Measurements from ENCODE around the gene LRRC23.
"Not testable (repeated sequence)": the region's sequence is repeated elsewhere in the genome, so short reads cannot be mapped to it uniquely, and the experiment has no call there.

Gene LRRC23

DNA sequence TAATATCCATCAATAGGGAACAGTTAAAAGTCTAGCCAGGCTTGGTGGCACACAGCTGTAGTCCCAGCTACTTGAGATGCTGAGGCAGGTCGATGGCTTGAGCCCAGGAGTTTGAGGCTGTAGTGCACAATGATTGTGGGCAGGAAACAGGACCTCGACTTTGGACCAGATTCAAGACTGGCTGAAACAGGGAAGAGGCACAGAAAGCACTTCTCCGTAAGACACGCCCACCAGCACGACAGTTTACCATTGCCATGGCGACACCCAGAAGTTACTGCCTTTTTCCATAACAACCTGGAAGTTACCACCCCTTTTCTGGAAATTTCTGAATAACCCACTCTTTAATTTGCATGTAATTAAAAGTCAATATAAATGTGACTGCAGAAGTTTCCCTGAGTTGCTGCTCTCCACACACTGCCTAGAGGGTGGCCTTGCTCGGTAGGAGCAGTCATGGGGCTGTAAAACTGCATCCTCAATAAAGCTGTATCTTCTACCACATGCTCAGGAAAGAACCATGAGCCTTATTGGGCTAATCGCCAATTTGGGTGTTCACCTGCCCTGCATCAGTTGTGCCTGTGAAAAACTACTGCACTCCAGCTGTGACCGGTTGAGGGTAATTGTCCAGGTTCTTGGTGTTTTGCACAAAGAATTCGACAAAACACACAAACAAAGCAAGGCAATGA lies 4.6 kb upstream of the LRRC23 start:
- no peak for DNase-seq (ENCODE audit: low read depth in 2 of 3, low spot score in 2 of 3)

DNA sequence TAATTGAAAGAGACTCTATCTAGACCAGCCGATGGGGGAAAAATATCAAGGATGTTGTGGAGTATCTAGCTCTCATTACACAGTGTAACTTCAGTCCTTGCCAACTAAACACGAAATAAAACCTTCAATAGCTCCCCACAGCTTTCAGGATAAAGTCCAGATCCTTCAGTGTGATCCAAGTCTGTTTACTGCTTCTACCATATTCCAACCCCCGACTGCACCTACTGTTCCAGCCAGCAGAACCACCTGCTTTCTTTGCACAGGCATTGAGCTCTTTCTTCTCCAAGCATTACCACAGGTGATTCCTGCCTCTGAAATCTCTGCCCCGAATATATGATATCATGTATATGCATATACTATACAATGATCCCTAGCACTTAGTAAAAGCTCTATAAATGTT lies 2.2 kb upstream of the LRRC23 start:
- no peak for DNase-seq (ENCODE audit: low read depth in 2 of 3, low spot score in 2 of 3)

DNA sequence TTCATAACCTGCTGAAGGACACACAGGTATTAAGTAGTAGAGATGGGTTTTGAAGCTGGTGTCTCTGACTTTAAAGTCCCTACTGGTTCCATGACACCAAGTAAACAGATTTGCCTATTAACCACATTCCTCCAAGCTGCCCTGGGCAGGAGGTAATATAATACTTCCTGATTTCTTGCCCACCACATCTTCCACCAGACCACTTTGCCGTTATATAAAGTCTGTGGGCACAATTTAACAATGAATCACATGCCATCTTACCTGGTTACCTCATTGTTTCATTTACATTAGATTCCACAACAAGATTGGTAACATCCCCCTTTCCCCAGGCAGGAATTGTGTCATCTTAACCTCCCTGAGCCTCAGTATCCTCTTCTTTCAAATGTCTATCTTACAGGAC lies 900 bp upstream of the LRRC23 start:
- no peak for DNase-seq (ENCODE audit: low read depth in 2 of 3, low spot score in 2 of 3)

DNA sequence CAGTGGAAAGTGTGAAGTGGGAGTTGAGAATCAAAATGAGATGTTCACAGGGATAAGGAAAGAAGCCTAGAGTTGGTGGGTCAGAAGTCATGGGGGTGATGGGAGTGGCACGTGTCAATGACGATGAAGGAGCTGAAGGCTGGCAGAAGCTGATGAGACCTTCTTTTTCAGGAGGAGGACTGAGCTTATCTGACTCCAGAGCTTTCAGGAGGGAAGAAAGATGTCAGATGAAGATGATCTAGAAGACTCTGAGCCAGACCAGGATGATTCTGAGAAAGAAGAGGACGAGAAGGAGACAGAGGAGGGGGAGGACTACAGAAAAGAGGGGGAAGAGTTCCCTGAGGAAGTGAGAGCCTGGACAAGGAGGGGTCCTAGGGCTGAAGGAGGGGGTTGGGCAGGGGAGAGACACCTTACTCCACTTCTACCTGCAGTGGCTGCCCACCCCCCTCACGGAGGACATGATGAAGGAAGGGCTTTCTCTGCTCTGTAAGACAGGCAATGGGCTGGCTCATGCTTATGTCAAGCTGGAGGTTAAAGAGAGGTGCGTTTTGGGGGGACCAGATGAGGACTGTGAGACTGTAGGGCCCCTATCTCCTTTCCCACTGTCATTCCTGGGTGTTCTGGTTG lies 905 bp downstream of the LRRC23 start:
- no peak for DNase-seq (ENCODE audit: low read depth in 2 of 3, low spot score in 2 of 3)

DNA sequence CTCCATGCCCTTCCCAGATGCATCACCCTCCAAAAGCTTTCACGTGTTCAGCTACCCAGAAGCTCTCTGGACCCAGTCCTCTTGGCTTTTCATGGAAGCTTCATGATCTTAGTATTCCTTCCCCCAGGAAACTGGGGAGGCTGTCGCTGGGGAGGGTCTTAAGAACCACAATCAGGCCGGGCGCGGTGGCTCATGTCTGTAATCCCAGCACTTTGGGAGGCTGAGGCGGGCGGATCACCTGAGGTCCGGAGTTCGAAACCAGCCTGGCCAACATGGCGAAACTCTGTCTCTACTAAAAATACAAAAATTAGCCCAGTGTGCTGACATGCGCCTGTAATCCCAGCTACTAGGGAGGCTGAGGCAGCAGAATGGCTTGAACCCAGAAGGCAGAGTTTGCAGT lies 3.5 kb downstream of the LRRC23 start:
- not testable (repeated sequence) for DNase-seq (ENCODE audit: low read depth in 2 of 3, low spot score in 2 of 3)

DNA sequence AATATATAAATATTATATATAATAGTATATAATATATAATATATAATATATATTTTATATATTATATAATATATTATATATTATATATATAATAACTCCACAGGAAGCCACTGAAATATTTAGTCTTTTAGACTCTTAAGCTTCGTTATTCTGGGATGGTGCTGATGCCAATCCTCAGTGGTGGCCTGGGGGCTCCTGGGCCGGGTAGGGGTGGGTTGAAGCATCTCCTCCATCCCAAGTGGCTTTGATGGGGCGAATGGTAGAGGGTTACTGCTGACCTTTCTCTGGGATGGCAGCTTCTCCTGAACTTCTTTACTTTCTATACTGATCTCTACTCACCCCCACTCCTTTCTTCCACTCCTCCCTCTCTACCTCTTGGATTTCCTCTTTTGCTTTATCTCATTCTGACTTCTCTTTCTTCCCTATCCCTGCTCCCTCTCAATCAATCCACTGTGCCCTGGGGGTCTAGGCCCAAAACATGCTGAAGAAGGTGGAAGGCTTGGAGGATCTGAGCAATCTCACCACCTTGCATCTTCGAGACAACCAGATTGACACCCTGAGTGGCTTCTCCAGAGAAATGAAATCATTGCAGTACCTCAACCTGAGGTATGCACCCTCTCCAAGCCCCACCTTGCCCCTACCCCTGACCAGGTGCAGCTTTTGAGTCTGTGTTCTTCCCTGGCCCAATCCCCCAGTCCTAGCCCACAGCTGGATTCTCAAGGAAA lies 5.0 kb downstream of the LRRC23 start:
- DNase-seq (ENCODE audit: low read depth in 2 of 3, low spot score in 2 of 3), result no peak

DNA sequence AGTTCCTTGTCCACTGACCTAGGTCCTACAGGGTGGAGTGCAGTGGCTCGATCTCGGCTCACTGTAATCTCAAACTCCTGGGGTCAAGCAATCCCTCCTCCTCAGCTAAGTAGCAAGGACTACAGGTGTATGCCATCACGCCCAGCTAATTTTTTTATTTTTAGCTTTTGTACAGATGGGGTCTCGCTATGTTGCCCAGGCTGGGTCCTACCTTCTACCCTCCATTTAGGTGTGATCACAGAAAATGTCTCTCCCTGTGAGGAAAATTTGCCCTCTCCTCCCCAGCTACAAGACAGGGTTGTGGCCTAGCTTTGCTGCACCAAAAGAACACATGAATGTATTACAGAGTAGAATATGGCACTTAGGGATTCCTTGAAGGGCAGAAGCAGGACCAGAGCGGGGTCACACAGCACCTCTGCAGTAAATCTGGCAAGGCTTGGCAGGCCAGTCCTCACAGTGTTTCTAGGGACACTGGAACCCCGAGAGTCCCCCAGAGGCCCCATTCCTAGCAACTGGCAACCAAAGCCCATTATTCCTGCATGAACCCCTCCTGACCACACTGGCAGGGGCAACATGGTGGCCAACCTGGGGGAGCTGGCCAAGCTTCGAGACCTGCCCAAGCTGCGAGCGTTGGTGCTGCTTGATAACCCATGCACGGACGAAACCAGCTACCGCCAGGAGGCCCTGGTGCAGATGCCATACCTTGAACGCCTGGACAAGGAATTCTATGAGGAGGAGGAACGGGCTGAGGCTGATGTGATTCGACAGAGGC lies 7.7 kb downstream of the LRRC23 start:
- DNase-seq (ENCODE audit: low read depth in 2 of 3, low spot score in 2 of 3), result no peak

DNA sequence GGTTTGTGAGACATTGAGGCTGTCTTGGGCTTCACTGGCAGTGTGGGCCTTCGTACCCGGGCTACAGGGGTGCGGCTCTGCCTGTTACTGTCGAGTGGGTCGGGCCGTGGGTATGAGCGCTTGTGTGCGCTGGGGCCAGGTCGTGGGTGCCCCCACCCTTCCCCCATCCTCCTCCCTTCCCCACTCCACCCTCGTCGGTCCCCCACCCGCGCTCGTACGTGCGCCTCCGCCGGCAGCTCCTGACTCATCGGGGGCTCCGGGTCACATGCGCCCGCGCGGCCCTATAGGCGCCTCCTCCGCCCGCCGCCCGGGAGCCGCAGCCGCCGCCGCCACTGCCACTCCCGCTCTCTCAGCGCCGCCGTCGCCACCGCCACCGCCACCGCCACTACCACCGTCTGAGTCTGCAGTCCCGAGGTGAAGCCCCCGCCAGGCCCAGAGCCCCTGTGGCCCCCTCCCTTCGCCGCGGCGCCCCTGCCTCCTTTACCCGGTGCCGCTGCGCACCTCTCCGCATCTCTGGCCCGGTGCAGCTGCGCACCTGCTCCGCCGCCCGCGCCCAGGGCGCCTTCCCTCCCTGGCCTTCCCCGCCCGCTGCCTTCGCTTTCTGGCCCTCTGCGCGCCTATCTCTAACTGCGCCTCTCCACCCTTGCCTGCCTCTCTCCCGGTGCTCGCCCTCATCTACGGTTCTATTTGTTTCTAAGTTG lies 9.8 kb downstream of the LRRC23 start, which contains the start of gene ENO2:
Gene ENO2, plus strand, starts transcription at position 335 of the 701 bp plus-strand sequence. CDS start 1,253 bp downstream, outside the sequence.
- peak in 2 of 3 experiments; percentile 59 to 63 for DNase-seq (ENCODE audit: low read depth in 2 of 3, low spot score in 2 of 3)

DNA sequence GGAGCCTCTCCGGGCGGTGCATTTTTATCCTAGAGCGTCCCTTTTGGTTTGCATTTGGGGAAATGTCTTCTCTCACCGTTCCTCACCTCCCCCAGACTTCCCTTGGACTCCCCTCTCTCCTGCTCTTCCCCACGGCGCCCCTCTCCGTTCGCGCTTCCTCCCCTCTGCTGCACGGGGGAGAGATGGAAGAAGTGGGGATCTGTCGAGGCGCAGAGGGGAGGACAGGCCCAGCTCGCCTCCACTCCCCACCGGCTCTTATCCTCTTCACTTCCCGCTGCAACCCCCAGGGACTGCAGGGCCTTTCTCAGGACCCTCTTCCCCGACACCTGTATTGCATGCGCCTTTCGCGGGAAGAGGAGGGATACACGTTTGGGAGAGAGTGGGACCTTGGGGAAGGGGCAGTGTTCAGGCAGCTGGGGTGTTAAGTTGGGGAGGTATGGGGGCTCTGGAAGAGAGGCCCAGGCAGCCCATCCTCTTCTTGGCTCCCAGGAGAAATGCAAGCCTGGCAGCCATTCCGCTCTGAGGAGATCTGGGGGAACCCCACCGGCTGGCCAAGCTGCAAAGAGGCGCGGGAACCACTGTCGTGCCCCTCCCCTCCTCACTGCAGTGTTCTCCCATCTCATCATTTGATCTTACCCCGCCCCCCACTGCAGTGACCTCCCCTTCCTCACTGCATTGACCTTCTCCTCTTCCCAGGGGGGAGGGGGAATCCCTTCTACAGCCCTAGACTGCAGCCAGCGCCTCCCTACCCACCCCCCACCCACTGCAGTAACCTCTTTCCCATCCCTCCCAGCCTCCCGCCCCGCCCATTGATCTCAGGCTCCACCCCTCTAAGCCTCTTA lies 10.5 kb downstream of the LRRC23 start:
- no peak for DNase-seq (ENCODE audit: low read depth in 2 of 3, low spot score in 2 of 3)

DNA sequence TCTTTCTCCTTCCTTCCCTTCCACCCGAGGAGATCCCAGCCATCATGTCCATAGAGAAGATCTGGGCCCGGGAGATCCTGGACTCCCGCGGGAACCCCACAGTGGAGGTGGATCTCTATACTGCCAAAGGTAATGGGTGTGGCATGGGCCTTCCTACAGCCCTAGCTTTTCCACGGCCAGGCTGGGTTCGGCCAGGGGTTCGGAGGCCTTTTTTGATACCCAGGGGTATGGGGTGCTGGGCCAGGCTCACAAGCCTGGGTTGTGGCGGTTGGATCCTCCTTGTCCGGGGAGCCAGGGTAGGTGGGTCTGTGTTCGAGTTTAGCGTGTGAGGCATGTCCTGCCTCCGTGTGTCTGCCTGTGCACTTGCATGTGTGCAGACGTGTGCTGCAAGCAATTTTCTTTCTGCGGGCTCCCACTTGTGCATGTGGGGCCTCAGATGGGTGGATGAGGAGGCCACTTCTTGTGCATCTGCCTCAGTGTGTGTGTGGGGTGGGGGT lies 11.2 kb downstream of the LRRC23 start:
- no peak for DNase-seq (ENCODE audit: low read depth in 2 of 3, low spot score in 2 of 3)

DNA sequence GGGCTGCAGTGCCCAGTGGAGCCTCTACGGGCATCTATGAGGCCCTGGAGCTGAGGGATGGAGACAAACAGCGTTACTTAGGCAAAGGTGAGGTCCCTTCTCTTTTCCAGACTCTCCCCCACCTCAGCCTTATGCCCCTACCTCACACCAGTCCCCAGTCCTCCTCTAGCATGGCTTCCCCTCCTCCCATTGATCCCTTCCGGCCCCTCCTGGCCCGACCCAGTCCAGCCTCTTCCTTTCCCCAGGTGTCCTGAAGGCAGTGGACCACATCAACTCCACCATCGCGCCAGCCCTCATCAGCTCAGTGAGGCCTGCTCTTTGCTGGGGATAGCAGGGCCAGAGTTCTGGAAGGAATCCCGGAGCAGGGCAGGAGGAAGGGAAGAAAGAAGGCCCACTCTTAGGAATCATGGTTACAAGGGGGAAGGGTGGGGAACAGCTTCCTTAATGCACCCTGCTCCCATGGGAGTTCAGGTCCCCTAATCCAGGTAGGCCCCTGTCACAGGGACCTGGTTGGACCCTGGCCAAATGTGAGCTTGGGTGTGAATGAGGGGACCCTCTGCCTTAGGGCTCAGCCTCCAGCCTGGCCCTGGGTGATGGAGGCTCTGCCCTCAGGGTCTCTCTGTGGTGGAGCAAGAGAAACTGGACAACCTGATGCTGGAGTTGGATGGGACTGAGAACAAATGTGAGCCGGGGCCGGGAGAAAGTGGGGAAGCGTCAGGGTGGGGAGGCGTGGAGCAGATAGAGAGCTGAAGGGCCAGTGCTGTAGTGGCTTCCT lies 12.0 kb downstream of the LRRC23 start:
- no peak for DNase-seq (ENCODE audit: low read depth in 2 of 3, low spot score in 2 of 3)

DNA sequence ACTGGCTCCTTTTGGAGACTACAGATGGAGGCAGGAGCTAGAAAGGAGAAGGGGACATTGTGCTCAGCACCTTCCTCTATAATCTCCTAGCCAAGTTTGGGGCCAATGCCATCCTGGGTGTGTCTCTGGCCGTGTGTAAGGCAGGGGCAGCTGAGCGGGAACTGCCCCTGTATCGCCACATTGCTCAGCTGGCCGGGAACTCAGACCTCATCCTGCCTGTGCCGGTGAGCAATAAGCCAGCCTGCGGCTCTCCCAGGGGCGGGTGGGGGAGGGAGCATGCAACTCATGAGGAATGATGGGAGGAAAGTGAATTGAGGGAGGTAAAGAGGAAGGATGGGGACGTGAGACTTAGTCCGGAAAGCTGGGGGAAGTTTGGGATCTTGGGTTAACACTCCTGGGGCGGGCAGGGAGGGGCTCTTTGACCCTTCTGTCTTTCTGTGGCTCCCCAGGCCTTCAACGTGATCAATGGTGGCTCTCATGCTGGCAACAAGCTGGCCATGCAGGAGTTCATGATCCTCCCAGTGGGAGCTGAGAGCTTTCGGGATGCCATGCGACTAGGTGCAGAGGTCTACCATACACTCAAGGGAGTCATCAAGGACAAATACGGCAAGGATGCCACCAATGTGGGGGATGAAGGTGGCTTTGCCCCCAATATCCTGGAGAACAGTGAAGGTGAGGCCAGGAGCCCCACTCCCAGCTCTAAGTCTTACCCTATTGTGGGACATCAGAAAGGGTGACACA lies 13.0 kb downstream of the LRRC23 start:
- no peak for DNase-seq (ENCODE audit: low read depth in 2 of 3, low spot score in 2 of 3)

DNA sequence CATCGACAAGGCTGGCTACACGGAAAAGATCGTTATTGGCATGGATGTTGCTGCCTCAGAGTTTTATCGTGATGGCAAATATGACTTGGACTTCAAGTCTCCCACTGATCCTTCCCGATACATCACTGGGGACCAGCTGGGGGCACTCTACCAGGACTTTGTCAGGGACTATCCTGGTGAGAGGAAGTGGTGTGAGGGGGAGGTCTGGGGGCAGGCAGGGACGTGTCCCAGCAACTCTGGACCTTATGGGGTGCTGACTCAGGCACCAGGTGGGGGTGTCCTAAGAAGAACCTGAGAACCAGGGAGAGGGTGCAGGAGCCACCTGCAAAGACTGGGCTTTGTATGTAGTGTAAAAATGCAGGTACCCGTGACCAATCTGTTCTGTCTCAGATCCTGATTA lies 15.0 kb downstream of the LRRC23 start:
- no peak for DNase-seq (ENCODE audit: low read depth in 2 of 3, low spot score in 2 of 3)

DNA sequence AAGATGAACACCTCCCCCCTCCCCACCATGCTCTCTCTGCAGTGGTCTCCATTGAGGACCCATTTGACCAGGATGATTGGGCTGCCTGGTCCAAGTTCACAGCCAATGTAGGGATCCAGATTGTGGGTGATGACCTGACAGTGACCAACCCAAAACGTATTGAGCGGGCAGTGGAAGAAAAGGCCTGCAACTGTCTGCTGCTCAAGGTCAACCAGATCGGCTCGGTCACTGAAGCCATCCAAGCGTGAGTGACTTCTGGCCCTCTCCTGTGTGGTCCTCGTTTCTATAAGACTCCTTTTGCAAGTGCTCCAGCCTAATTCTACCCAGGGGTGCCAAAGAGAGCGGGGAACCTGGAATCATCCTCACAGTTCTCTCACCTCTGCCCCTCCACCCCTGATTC lies 16.9 kb downstream of the LRRC23 start:
- no peak for DNase-seq (ENCODE audit: low read depth in 2 of 3, low spot score in 2 of 3)

DNA sequence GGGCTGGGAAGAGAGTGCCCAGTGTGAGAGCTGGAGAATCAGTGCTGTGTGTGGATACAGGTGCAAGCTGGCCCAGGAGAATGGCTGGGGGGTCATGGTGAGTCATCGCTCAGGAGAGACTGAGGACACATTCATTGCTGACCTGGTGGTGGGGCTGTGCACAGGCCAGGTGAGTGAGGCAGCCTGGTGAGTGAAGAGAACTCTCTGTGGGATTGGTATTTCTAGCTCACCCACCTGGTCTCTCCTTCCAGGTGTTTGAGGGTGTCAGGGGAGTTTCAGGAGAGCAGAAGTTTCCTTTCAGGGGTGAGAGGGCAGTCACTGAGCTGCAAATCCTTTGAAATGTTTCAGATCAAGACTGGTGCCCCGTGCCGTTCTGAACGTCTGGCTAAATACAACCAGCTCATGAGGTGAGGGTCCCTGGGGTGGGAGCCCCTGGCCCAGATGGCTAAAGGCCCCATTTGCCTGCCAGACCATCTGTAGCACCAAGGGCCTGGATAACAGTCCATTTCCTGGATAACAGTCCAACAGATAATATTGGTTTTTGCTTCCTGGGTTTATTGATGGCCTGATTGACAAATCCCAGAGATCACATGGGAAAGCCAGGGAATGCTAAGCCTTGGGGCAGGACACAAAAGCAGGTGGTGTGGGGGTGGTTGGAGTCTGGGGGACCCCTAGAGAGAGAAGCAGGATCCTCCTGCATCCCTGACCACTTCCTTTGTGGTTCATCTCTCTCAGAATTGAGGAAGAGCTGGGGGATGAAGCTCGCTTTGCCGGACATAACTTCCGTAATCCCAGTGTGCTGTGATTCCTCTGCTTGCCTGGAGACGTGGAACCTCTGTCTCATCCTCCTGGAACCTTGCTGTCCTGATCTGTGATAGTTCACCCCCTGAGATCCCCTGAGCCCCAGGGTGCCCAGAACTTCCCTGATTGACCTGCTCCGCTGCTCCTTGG lies 17.6 kb downstream of the LRRC23 start:
- DNase-seq (ENCODE audit: low read depth in 2 of 3, low spot score in 2 of 3), result no peak

DNA sequence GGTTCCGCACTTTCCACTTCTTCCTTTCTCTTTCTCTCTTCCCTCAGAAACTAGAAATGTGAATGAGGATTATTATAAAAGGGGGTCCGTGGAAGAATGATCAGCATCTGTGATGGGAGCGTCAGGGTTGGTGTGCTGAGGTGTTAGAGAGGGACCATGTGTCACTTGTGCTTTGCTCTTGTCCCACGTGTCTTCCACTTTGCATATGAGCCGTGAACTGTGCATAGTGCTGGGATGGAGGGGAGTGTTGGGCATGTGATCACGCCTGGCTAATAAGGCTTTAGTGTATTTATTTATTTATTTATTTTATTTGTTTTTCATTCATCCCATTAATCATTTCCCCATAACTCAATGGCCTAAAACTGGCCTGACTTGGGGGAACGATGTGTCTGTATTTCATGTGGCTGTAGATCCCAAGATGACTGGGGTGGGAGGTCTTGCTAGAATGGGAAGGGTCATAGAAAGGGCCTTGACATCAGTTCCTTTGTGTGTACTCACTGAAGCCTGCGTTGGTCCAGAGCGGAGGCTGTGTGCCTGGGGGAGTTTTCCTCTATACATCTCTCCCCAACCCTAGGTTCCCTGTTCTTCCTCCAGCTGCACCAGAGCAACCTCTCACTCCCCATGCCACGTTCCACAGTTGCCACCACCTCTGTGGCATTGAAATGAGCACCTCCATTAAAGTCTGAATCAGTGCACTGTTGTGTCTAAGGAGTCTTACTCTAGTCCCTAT lies 18.5 kb downstream of the LRRC23 start:
- no peak for DNase-seq (ENCODE audit: low read depth in 2 of 3, low spot score in 2 of 3)

DNA sequence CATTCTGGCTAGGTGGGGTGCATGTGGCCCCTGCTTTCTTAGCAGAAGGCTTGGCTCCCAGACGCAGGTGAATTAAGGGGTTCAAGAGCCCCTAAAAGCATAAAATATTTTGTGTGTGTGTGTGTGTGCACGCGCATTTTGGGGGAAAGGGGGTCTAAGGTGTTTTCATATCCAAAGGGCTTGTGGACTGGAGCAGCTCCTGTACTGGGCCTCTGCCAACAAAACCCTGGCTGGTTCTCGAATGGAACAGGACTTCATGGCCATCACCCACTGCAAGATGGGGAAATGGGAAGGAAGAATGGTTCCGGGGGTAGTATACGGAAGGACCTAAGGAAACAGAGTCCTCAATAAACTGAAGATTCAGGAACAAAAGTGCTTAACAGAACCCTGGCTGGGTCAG lies 19.2 kb downstream of the LRRC23 start:
- DNase-seq (ENCODE audit: low read depth in 2 of 3, low spot score in 2 of 3), result no peak

All from activated CD8-positive, alpha-beta memory T cell treated with anti-CD3 and anti-CD28 coated beads for 48 hours (primary cell).